Posterior cingulate gyrus (tissue), 11 donors: ENCODE results near the gene NUFIP1.
"Not testable (repeated sequence)": the region's sequence is repeated elsewhere in the genome, so short reads cannot be mapped to it uniquely, and the experiment has no call there.

Experiments
- DNase-seq, 10 donors: peaks; one replicate each; pipeline versions ENCODE4 v3.0.0 to v3.0.0-alpha.2; 2020 to 2021; ENCODE audit warnings: mixed read lengths in 3 of 10
- intact Hi-C: fragments of 100-400 bp; cut with DNase I; formaldehyde crosslinking; loops from one replicate; pipeline ENCODE4 v1.15.1; 2023

The NUFIP1 gene

GRCh38 chr13:44921931-44922758 lies 67.1 kb downstream of the NUFIP1 start:
- no peak for DNase-seq
- intact Hi-C loops: no loop called here

- intact Hi-C loops: no loop called here
- DNase-seq: no peak
Measured at GRCh38 chr13:44921246-44921877, 67.9 kb downstream of the NUFIP1 start.

- intact Hi-C loops: no loop called here
- no peak for DNase-seq
Measured at GRCh38 chr13:44920013-44920412, 69.3 kb downstream of the NUFIP1 start.

- no peak for DNase-seq
- intact Hi-C loops: loop anchor here (5.0 to 10.0 kb wide), 2 partner anchors 46 to 203 kb away; partner anchors contain the start of gene GTF2F2
Measured at GRCh38 chr13:44919104-44919804, 70.0 kb downstream of the NUFIP1 start.

GRCh38 chr13:44918326-44919103 lies 70.8 kb downstream of the NUFIP1 start:
- peak; percentile 72 to 97 (median 80) for DNase-seq
- intact Hi-C loops: loop anchor here (5.0 to 10.0 kb wide), 2 partner anchors 46 to 204 kb away; partner anchors contain the start of gene GTF2F2

GRCh38 chr13:44917589-44918325 lies 71.5 kb downstream of the NUFIP1 start:
- DNase-seq: peak; percentile 91 to 99 (median 96)
- intact Hi-C loops: loop anchor here (2.0 to 10.0 kb wide), 3 partner anchors 47 to 341 kb away; partner anchors contain the start of genes GTF2F2 and TSC22D1

GRCh38 chr13:44912278-44913016 lies 76.8 kb downstream of the NUFIP1 start:
- no peak for DNase-seq
- intact Hi-C loops: loop anchor here (10.0 kb wide), 1 partner anchor 52 kb away; no protein-coding TSS in a partner anchor

- intact Hi-C loops: no loop called here
- DNase-seq: no peak
Measured at GRCh38 chr13:44908712-44909111, 80.6 kb downstream of the NUFIP1 start.

- intact Hi-C loops: no loop called here
- DNase-seq: no peak
Measured at GRCh38 chr13:44908266-44908665, 81.0 kb downstream of the NUFIP1 start.

- intact Hi-C loops: no loop called here
- peak in 6 of 10 donors; percentile 21 to 76 (median 40) for DNase-seq
Measured at GRCh38 chr13:44906713-44907112, 82.6 kb downstream of the NUFIP1 start.

GRCh38 chr13:44906230-44906629 lies 83.0 kb downstream of the NUFIP1 start:
- no peak for DNase-seq

GRCh38 chr13:44905556-44905955 lies 83.7 kb downstream of the NUFIP1 start:
- DNase-seq: no peak
- intact Hi-C loops: no loop called here

More at GRCh38 chr13:44906230-44906629, 83.0 kb downstream of the NUFIP1 start:
- intact Hi-C loops: no loop called here

- intact Hi-C loops: no loop called here
- peak in 3 of 10 donors; percentile 16 to 32 (median 19) for DNase-seq
Measured at GRCh38 chr13:44904967-44905366, 84.3 kb downstream of the NUFIP1 start.

- intact Hi-C loops: no loop called here
- DNase-seq: peak in 6 of 10 donors; percentile 19 to 82 (median 37)
Measured at GRCh38 chr13:44903574-44903985, 85.7 kb downstream of the NUFIP1 start.

GRCh38 chr13:44902738-44903137 lies 86.5 kb downstream of the NUFIP1 start:
- DNase-seq: no peak
- intact Hi-C loops: no loop called here

GRCh38 chr13:44899967-44900366 lies 89.3 kb downstream of the NUFIP1 start:
- intact Hi-C loops: no loop called here

GRCh38 chr13:44898308-44898707 lies 91.0 kb downstream of the NUFIP1 start:
- DNase-seq, intact Hi-C loops: not testable (repeated sequence)

More at GRCh38 chr13:44899967-44900366, 89.3 kb downstream of the NUFIP1 start:
- DNase-seq: no peak

GRCh38 chr13:44895953-44896335 lies 93.3 kb downstream of the NUFIP1 start:
- intact Hi-C loops: no loop called here
- no peak for DNase-seq
